ENCODE results near the gene TRAF1. TPM values are rescaled to one million over a fixed set of nuclear protein-coding genes. Genes with fewer than 3 reads are reported as not detected.

The TRAF1 gene
- total RNA-seq, 4 donors from 2014 or later, result 2.2 to 7.2 (median 4.3) TPM

- Histone ChIP-seq H3K4me3 (no peak overlapping the region), H3K9me3 (no peaks in the 10 kb centered on the region), H3K4me1 (peaks cover 0 to 18% (median 6%) of the 10 kb centered on the region in 4 donors), H3K27ac (peak overlapping the region in 3 of 4 donors; percentile 63 to 75 (median 63)), H3K36me3 (no peaks in the 10 kb centered on the region), H3K27me3 (no peaks in the 10 kb centered on the region)
- intact Hi-C loops (cut with DNase I; ENCODE audit: low total_unique reads) (no loop called here), in situ Hi-C loops (cut with MboI; ENCODE audit: low pct_ligation_motif_present in 1 of 4, low pct_unique_long_range_greater_than_20kb in 1 of 4, low sequenced_read_pairs in 3 of 4) (no loop called here)
- peak; percentile 4 for DNase-seq
- WGBS, 2 donors (ENCODE audit: low coverage in 1 of 2), result 58 to 81% methylated on average over 6 to 7 of the region's 7 CpGs
- no peak for TF ChIP-seq POLR2A (IDR thresholded peaks at IDR 0.05)
- TF ChIP-seq EP300 (IDR thresholded peaks at IDR 0.05; ENCODE audit: low read depth), result no peak
- TF ChIP-seq POLR2AphosphoS5 (IDR thresholded peaks at IDR 0.05), result no peak
- TF ChIP-seq, protein P1, sequence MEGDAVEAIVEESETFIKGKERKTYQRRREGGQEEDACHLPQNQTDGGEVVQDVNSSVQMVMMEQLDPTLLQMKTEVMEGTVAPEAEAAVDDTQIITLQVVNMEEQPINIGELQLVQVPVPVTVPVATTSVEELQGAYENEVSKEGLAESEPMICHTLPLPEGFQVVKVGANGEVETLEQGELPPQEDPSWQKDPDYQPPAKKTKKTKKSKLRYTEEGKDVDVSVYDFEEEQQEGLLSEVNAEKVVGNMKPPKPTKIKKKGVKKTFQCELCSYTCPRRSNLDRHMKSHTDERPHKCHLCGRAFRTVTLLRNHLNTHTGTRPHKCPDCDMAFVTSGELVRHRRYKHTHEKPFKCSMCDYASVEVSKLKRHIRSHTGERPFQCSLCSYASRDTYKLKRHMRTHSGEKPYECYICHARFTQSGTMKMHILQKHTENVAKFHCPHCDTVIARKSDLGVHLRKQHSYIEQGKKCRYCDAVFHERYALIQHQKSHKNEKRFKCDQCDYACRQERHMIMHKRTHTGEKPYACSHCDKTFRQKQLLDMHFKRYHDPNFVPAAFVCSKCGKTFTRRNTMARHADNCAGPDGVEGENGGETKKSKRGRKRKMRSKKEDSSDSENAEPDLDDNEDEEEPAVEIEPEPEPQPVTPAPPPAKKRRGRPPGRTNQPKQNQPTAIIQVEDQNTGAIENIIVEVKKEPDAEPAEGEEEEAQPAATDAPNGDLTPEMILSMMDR (IDR thresholded peaks at IDR 0.05), result no peak
Measured at GRCh38 chr9:120922404-120923195, 4.0 kb downstream of the TRAF1 start.

- 47 to 78% methylated on average over 3 to 8 of the region's 8 CpGs for WGBS, 2 donors (ENCODE audit: low coverage in 1 of 2)
- Histone ChIP-seq H3K36me3 (no peaks in the 10 kb centered on the region), H3K27ac (peak overlapping the region; percentile 63 to 75 (median 69)), H3K4me1 (peaks cover 4 to 18% (median 6%) of the 10 kb centered on the region in 4 donors), H3K27me3 (no peaks in the 10 kb centered on the region), H3K4me3 (no peak overlapping the region), H3K9me3 (no peaks in the 10 kb centered on the region)
- intact Hi-C loops (cut with DNase I; ENCODE audit: low total_unique reads) (no loop called here), in situ Hi-C loops (cut with MboI; ENCODE audit: low pct_ligation_motif_present in 1 of 4, low pct_unique_long_range_greater_than_20kb in 1 of 4, low sequenced_read_pairs in 3 of 4) (no loop called here)
- DNase-seq, result no peak
- no peak for TF ChIP-seq POLR2A (IDR thresholded peaks at IDR 0.05)
- no peak for TF ChIP-seq POLR2AphosphoS5 (IDR thresholded peaks at IDR 0.05)
- TF ChIP-seq, protein P1 (IDR thresholded peaks at IDR 0.05), result no peak
- TF ChIP-seq EP300 (IDR thresholded peaks at IDR 0.05; ENCODE audit: low read depth), result no peak
Measured at GRCh38 chr9:120921661-120922181, 4.9 kb downstream of the TRAF1 start.

DNA sequence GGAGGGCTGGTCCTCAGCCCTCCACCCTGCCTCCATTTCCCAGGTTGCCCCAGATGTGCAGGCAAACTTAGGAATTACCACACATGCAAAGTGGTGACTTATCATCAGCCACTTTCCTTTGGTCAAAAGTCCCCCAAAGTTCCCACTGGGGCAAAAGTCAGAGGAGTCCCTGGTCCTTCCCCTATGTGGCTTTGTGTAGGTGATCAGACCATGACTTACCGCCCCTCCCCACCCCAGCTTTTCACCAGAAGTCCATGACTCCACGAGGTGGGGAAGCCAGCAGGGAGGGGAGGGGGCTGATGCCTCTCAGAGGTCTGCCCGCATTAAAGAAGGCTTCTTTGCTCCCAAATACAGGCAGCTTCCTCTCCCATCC, 5.8 kb downstream of the TRAF1 start:
- DNase-seq, result no peak
- H3K9me3 ChIP-seq, result no peaks in the 10 kb centered on the region
- H3K4me3 ChIP-seq, result no peak overlapping the region
- H3K27ac ChIP-seq, result peak overlapping the region; percentile 63 to 75 (median 69)
- no peaks in the 10 kb centered on the region for H3K27me3 ChIP-seq
- intact Hi-C loops (cut with DNase I; ENCODE audit: low total_unique reads), result no loop called here
- TF ChIP-seq POLR2A (IDR thresholded peaks at IDR 0.05) (no peak), EP300 (IDR thresholded peaks at IDR 0.05; ENCODE audit: low read depth) (no peak), POLR2AphosphoS5 (IDR thresholded peaks at IDR 0.05) (no peak)
- TF ChIP-seq, protein P1 (IDR thresholded peaks at IDR 0.05), result no peak
- peaks cover 6 to 25% (median 10%) of the 10 kb centered on the region in 4 donors for H3K4me1 ChIP-seq
- 50 to 60% methylated on average over 1 to 3 of the region's 3 CpGs for WGBS, 2 donors (ENCODE audit: low coverage in 1 of 2)
- in situ Hi-C loops (cut with MboI; ENCODE audit: low pct_ligation_motif_present in 1 of 4, low pct_unique_long_range_greater_than_20kb in 1 of 4, low sequenced_read_pairs in 3 of 4), result no loop called here
- no peaks in the 10 kb centered on the region for H3K36me3 ChIP-seq

GRCh38 chr9:120919843-120920805, 6.5 kb downstream of the TRAF1 start:
- DNase-seq, result no peak
- H3K9me3 ChIP-seq, result no peaks in the 10 kb centered on the region
- no peaks in the 10 kb centered on the region for H3K36me3 ChIP-seq
- intact Hi-C loops (cut with DNase I; ENCODE audit: low total_unique reads), result no loop called here
- no peak for TF ChIP-seq EP300 (IDR thresholded peaks at IDR 0.05; ENCODE audit: low read depth)
- no peak for TF ChIP-seq POLR2A (IDR thresholded peaks at IDR 0.05)
- no peak for TF ChIP-seq POLR2AphosphoS5 (IDR thresholded peaks at IDR 0.05)
- TF ChIP-seq, protein P1 (IDR thresholded peaks at IDR 0.05), result no peak
- 84 to 90% methylated on average over 2 to 6 of the region's 6 CpGs for WGBS, 2 donors (ENCODE audit: low coverage in 1 of 2)
- H3K4me1 ChIP-seq, result peaks cover 6 to 25% (median 10%) of the 10 kb centered on the region in 4 donors
- no peak overlapping the region for H3K4me3 ChIP-seq
- in situ Hi-C loops (cut with MboI; ENCODE audit: low pct_ligation_motif_present in 1 of 4, low pct_unique_long_range_greater_than_20kb in 1 of 4, low sequenced_read_pairs in 3 of 4), result no loop called here
- no peaks in the 10 kb centered on the region for H3K27me3 ChIP-seq
- peak overlapping the region; percentile 63 to 75 (median 69) for H3K27ac ChIP-seq
